HepG2 (cell line): Measurements from ENCODE around the gene C12orf56. TPM values are rescaled to one million over a fixed set of nuclear protein-coding genes. Genes with fewer than 3 reads are reported as not detected.
A peak's percentile ranks its signal among the peaks of the same experiment; 100 is the strongest.

Experiments
- ARNT ChIP-seq: fragments of 450-650 bp; IDR thresholded peaks from 2 replicates; pipeline ENCODE4 v1.6.1; 2017
- ARNTL ChIP-seq: sonication (generic); formaldehyde crosslinking; IDR thresholded peaks from 2 replicates; pipeline ENCODE4 v1.4.0; 2020; ENCODE audit warnings: mild to moderate bottlenecking, missing genetic modification reagents
- CEBPB ChIP-seq: IDR thresholded peaks from 2 replicates; pipeline ENCODE4 v1.6.1; 2011; ENCODE audit warnings: low read depth, low read length, improper control_type of control experiment, borderline replicate concordance
- ELF4 ChIP-seq: sonication (generic); formaldehyde crosslinking; IDR thresholded peaks from 2 replicates; pipeline ENCODE4 v1.5.0; 2020; ENCODE audit warnings: missing genetic modification reagents, mild to moderate bottlenecking, moderate library complexity, borderline replicate concordance
- ERF ChIP-seq: IDR thresholded peaks from 2 replicates; pipeline ENCODE4 v1.6.1; 2018; ENCODE audit warnings: missing biosample characterization, missing genetic modification reagents
- FOSL2 ChIP-seq: sonication (generic); formaldehyde crosslinking; IDR thresholded peaks from 2 replicates; pipeline ENCODE4 v1.4.0; 2020; ENCODE audit warnings: missing genetic modification reagents
- HMG20B ChIP-seq: conservative IDR thresholded peaks from 2 replicates; pipeline ENCODE4 v1.6.1; 2016; ENCODE audit warnings: missing genetic modification reagents, missing compliant biosample characterization
- KLF6 ChIP-seq: IDR thresholded peaks from 2 replicates; pipeline ENCODE4 v1.8.0; 2016; ENCODE audit warnings: missing biosample characterization, missing genetic modification reagents
- MXD3 ChIP-seq: IDR thresholded peaks from 2 replicates; pipeline ENCODE4 v1.6.1; 2016; ENCODE audit warnings: mild to moderate bottlenecking, missing biosample characterization, missing genetic modification reagents
- PAXIP1 ChIP-seq: sonication (generic); formaldehyde crosslinking; conservative IDR thresholded peaks from 2 replicates; pipeline ENCODE4 v1.4.0; 2020; ENCODE audit warnings: mild to moderate bottlenecking, missing genetic modification reagents, moderate library complexity
- PRDM15 ChIP-seq: sonication (generic); formaldehyde crosslinking; IDR thresholded peaks from 2 replicates; pipeline ENCODE4 v1.4.0; 2020; ENCODE audit warnings: missing genetic modification reagents
- RARG ChIP-seq: sonication (generic); formaldehyde crosslinking; IDR thresholded peaks from 2 replicates; pipeline ENCODE4 v1.4.0; 2020; ENCODE audit warnings: low read depth, mild to moderate bottlenecking, missing genetic modification reagents
- REPIN1 ChIP-seq: sonication (generic); formaldehyde crosslinking; IDR thresholded peaks from 2 replicates; pipeline ENCODE4 v1.8.0; 2022; ENCODE audit warnings: missing genetic modification reagents, low read depth, mild to moderate bottlenecking, borderline replicate concordance
- RFXAP ChIP-seq: sonication (generic); formaldehyde crosslinking; IDR thresholded peaks from 2 replicates; pipeline ENCODE4 v1.4.0; 2020; ENCODE audit warnings: missing genetic modification reagents, borderline replicate concordance
- RNF2 ChIP-seq: fragments of 450-650 bp; conservative IDR thresholded peaks from 2 replicates; pipeline ENCODE4 v1.6.1; 2016; ENCODE audit warnings: low read depth
- SP4 ChIP-seq: sonication (generic); formaldehyde crosslinking; IDR thresholded peaks from 2 replicates; pipeline ENCODE4 v1.8.1; 2023; ENCODE audit warnings: mild to moderate bottlenecking, missing genetic modification reagents
- SUZ12 ChIP-seq: fragments of 150-350 bp; IDR thresholded peaks from 2 replicates; pipeline ENCODE4 v1.6.1; 2014; ENCODE audit warnings: low read depth, low read length
- TBL1XR1 ChIP-seq: fragments of 150-350 bp; IDR thresholded peaks from 2 replicates; pipeline ENCODE4 v1.6.1; 2014; ENCODE audit warnings: borderline replicate concordance, low read length; ENCODE audit not compliant: partially characterized antibody
- XBP1 ChIP-seq: sonication (generic); formaldehyde crosslinking; IDR thresholded peaks from 2 replicates; pipeline ENCODE4 v1.5.0; 2020; ENCODE audit warnings: missing genetic modification reagents
- ZBTB21 ChIP-seq: sonication (generic); formaldehyde crosslinking; IDR thresholded peaks from 2 replicates; pipeline ENCODE4 v1.4.0; 2020; ENCODE audit warnings: missing genetic modification reagents
- ZFX ChIP-seq: sonication (generic); formaldehyde crosslinking; IDR thresholded peaks from 2 replicates; pipeline ENCODE4 v1.4.0; 2020; ENCODE audit warnings: mild to moderate bottlenecking, low read depth, missing genetic modification reagents, moderate library complexity
- ZFY ChIP-seq: sonication (generic); formaldehyde crosslinking; IDR thresholded peaks from 2 replicates; pipeline ENCODE4 v1.4.0; 2020; ENCODE audit warnings: missing genetic modification reagents
- ZNF781 ChIP-seq: sonication (generic); formaldehyde crosslinking; IDR thresholded peaks from 2 replicates; pipeline ENCODE4 v1.5.1; 2020; ENCODE audit warnings: borderline replicate concordance, mild to moderate bottlenecking, missing genetic modification reagents; ENCODE audit errors: not compliant biosample characterization
- polyA plus RNA-seq, 8 experiments: library from polyadenylated mRNA; depleted of rRNA in 3 of 8; stranded (reverse) in 7 of 8; unstranded in 1 of 8; fragments of >200 nt; fragmentation: Illumina TruSeq in 4 of 8; extraction: Trizol in 4 of 8; gene quantifications; 2 replicates each; pipeline versions ENCODE4 v1.2.1 to v1.2.3, GENCODE V29; 2011 to 2016; ENCODE audit warnings: low read depth in 4 of 8, missing spikeins in 1 of 8, mixed read lengths in 1 of 8; ENCODE audit not compliant: insufficient read depth in 1 of 8
- total RNA-seq, 5 experiments: library from RNA; depleted of rRNA; stranded (reverse); fragments of >200 nt; fragmentation: Illumina TruSeq; extraction: Trizol; gene quantifications; 2 replicates each; pipeline ENCODE4 v1.2.3, GENCODE V29; 2016; ENCODE audit warnings: low read depth in 1 of 5

Gene C12orf56
- total and polyA plus RNA-seq, 2 of the 13 experiments (the other 11 are each of a cell fraction or from before 2014, with no cell fraction given) = 0.07 TPM; not detected in 1

- 0 out of 2 replicates have a peak, but pooled peaks have one; percentile 21 for TF ChIP-seq PAXIP1 (CRISPR knock-in tag)
- TF ChIP-seq ZFX = peak; percentile 96
- TF ChIP-seq REPIN1 (CRISPR knock-in tag) = peak; percentile 69
- TF ChIP-seq ZFY (CRISPR knock-in tag) = peak; percentile 98
- TF ChIP-seq RFXAP (CRISPR knock-in tag) = peak; percentile 74; the same call in 1 of the 2 replicates
- peak; percentile 58; the same call in 1 of the 2 replicates for TF ChIP-seq RNF2
- TF ChIP-seq ERF (CRISPR knock-in tag) = peak; percentile 72
- peak; percentile 98 for TF ChIP-seq ZBTB21 (CRISPR knock-in tag)
- TF ChIP-seq CEBPB = no peak
- no peak for TF ChIP-seq XBP1
- peak; percentile 14 for TF ChIP-seq TBL1XR1
- peak; percentile 59; the same call in 1 of the 2 replicates for TF ChIP-seq SP4 (CRISPR knock-in tag)
- no peak for TF ChIP-seq ARNTL (CRISPR knock-in tag)
- no peak for TF ChIP-seq SUZ12
- peak; percentile 99 for TF ChIP-seq MXD3 (CRISPR knock-in tag)
- TF ChIP-seq ZNF781 (CRISPR knock-in tag) = peak; percentile 21
- no peak for TF ChIP-seq ARNT
- TF ChIP-seq RARG (CRISPR knock-in tag) = no peak
- 0 out of 2 replicates have a peak, but pooled peaks have one; percentile 10 for TF ChIP-seq HMG20B
- TF ChIP-seq KLF6 (CRISPR knock-in tag) = peak; percentile 64; the same call in 1 of the 2 replicates
- peak; percentile 34 for TF ChIP-seq FOSL2
- peak; percentile 45; the same call in 1 of the 2 replicates for TF ChIP-seq ELF4 (CRISPR knock-in tag)
- peak; percentile 85 for TF ChIP-seq PRDM15 (CRISPR knock-in tag)
Observed at GRCh38 chr12:64222009-64222765, 168.4 kb downstream of the C12orf56 start, which contains the start of gene KICS2 (continued).
